Parathyroid adenoma (tissue), 2 donors: ENCODE results near the gene CCDC92B.

Experiments
- H2AFZ ChIP-seq: fragments of 300-600 bp; sonication (generic); one replicate; pipeline ENCODE4 v1.7.0; 2017; ENCODE audit warnings: antibody characterized with exemption, mild to moderate bottlenecking
- H3K27ac ChIP-seq: fragments of 300-600 bp; sonication (generic); one replicate; pipeline ENCODE4 v1.7.0; 2017
- H3K27me3 ChIP-seq: fragments of 300-600 bp; sonication (generic); one replicate; pipeline ENCODE4 v1.7.0; 2017; ENCODE audit warnings: low read length; ENCODE audit not compliant: control insufficient read depth, insufficient read depth
- H3K36me3 ChIP-seq: fragments of 300-600 bp; sonication (generic); one replicate; pipeline ENCODE4 v1.7.0; 2017; ENCODE audit warnings: low read length; ENCODE audit not compliant: control insufficient read depth, insufficient read depth
- H3K4me1 ChIP-seq: fragments of 300-600 bp; sonication (generic); one replicate; pipeline ENCODE4 v1.7.0; 2017; ENCODE audit warnings: control low read depth
- H3K4me2 ChIP-seq: fragments of 300-600 bp; sonication (generic); one replicate; pipeline ENCODE4 v1.7.0; 2017; ENCODE audit warnings: low read length
- H3K4me3 ChIP-seq: fragments of 300-600 bp; sonication (generic); one replicate; pipeline ENCODE4 v1.7.0; 2017; ENCODE audit warnings: low read depth, low read length
- H3K79me2 ChIP-seq: fragments of 300-600 bp; sonication (generic); one replicate; pipeline ENCODE4 v1.7.0; 2017; ENCODE audit warnings: control low read depth
- H3K9ac ChIP-seq: fragments of 300-600 bp; sonication (generic); one replicate; pipeline ENCODE4 v1.7.0; 2017; ENCODE audit warnings: mild to moderate bottlenecking
- H3K9me3 ChIP-seq: fragments of 300-600 bp; sonication (generic); one replicate; pipeline ENCODE4 v1.7.0; 2017; ENCODE audit warnings: low read length; ENCODE audit not compliant: control insufficient read depth
- TF ChIP-seq, protein P1 (sequence below): fragments of 300-600 bp; sonication (generic); IDR thresholded peaks from one replicate; pipeline ENCODE4 v1.7.0; 2017; ENCODE audit warnings: antibody characterized with exemption, mild to moderate bottlenecking
- donor health status: primary hyperparathyroidism.

CCDC92B gene

DNA sequence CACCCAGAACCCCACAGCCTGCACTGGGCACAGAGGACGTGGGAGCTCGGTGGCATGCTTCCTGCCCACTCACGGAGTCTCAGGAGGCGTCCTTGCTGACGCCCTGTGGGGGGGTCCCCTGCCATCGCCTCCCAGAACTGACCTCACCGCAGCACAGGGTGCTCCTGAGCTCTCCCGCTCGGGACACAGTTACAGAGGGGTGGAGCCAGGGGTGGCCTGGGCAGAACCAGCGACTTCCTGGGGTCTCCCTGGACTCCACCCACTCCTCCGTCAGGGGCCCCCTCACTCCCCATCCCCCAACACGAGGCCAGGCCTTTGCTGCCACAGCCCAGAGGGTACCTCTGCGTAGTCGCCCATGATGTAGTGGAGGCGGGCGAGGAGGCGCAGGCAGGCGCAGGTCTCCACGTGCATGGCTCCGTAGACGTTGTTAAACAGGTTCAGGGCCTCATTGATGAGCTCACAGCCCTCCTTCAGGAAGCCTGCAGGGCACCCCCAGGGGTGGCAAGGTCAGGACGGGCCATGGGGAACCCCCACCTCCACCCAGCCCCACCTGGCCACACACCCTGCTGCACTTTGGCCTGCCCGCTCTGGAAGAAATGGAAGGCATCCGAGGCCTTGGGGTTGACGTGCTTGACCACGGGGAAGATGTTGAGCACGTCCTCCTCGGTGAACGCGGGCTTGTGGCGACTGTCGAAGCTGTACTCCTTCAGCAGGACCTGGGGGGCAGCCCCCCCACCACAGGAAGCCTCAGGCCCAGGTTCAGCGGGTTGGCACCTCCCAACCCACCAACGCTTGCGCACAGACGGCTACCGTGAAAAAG, 55.7 kb downstream of the CCDC92B start:
- Histone ChIP-seq H2AFZ (no peak overlapping the region), H3K27ac (no peak overlapping the region), H3K4me2 (no peak overlapping the region), H3K4me3 (no peak overlapping the region), H3K4me1 (peaks cover 7% of the 10 kb centered on the region), H3K79me2 (no peaks in the 10 kb centered on the region), H3K27me3 (no peaks in the 10 kb centered on the region), H3K9me3 (no peaks in the 10 kb centered on the region), H3K9ac (no peak overlapping the region), H3K36me3 (no peaks in the 10 kb centered on the region)
- TF ChIP-seq, protein P1, sequence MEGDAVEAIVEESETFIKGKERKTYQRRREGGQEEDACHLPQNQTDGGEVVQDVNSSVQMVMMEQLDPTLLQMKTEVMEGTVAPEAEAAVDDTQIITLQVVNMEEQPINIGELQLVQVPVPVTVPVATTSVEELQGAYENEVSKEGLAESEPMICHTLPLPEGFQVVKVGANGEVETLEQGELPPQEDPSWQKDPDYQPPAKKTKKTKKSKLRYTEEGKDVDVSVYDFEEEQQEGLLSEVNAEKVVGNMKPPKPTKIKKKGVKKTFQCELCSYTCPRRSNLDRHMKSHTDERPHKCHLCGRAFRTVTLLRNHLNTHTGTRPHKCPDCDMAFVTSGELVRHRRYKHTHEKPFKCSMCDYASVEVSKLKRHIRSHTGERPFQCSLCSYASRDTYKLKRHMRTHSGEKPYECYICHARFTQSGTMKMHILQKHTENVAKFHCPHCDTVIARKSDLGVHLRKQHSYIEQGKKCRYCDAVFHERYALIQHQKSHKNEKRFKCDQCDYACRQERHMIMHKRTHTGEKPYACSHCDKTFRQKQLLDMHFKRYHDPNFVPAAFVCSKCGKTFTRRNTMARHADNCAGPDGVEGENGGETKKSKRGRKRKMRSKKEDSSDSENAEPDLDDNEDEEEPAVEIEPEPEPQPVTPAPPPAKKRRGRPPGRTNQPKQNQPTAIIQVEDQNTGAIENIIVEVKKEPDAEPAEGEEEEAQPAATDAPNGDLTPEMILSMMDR = no peak

DNA sequence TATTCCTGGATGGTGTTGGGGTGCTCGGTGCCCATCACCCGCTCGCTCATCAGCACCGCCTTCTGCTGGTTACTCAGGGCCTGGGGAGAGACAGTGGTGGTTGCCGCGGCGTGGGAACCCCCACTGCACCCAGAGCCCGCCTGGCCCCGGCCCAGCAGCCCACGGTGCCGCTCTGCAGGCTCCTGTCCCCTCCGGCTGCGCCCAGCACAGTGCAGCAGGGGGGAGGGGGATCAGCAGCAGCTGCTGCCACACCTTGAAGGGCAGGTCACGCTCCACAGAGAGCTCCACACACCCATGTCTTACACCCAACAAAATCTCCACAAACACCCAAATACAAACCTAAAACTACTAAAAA, 56.7 kb downstream of the CCDC92B start:
- no peak overlapping the region for H3K4me2 ChIP-seq
- peaks cover 14% of the 10 kb centered on the region for H3K4me1 ChIP-seq
- no peaks in the 10 kb centered on the region for H3K79me2 ChIP-seq
- no peak overlapping the region for H3K4me3 ChIP-seq
- TF ChIP-seq, protein P1 = no peak
- no peaks in the 10 kb centered on the region for H3K9me3 ChIP-seq
- H3K27ac ChIP-seq = no peak overlapping the region
- no peaks in the 10 kb centered on the region for H3K36me3 ChIP-seq
- H3K27me3 ChIP-seq = no peaks in the 10 kb centered on the region
- H2AFZ ChIP-seq = no peak overlapping the region
- no peak overlapping the region for H3K9ac ChIP-seq

- H3K36me3 ChIP-seq = no peaks in the 10 kb centered on the region
- no peak overlapping the region for H3K27ac ChIP-seq
- no peaks in the 10 kb centered on the region for H3K9me3 ChIP-seq
- peaks cover 14% of the 10 kb centered on the region for H3K4me1 ChIP-seq
- TF ChIP-seq, protein P1 = no peak
- no peak overlapping the region for H3K9ac ChIP-seq
- no peaks in the 10 kb centered on the region for H3K79me2 ChIP-seq
- H2AFZ ChIP-seq = no peak overlapping the region
- no peak overlapping the region for H3K4me2 ChIP-seq
- H3K27me3 ChIP-seq = no peaks in the 10 kb centered on the region
- H3K4me3 ChIP-seq = no peak overlapping the region
Measured at GRCh38 chr17:2691965-2692780, 57.3 kb downstream of the CCDC92B start.

- Histone ChIP-seq H3K4me1 (peaks cover 14% of the 10 kb centered on the region), H2AFZ (no peak overlapping the region), H3K79me2 (no peaks in the 10 kb centered on the region), H3K27me3 (no peaks in the 10 kb centered on the region), H3K27ac (no peak overlapping the region), H3K4me2 (no peak overlapping the region), H3K4me3 (no peak overlapping the region), H3K9ac (no peak overlapping the region), H3K36me3 (no peaks in the 10 kb centered on the region), H3K9me3 (no peaks in the 10 kb centered on the region)
- TF ChIP-seq, protein P1 = no peak
Measured at GRCh38 chr17:2691069-2691871, 58.2 kb downstream of the CCDC92B start.
